M059J (cell line): Measurements from ENCODE around the gene MBD3L2. TPM values are rescaled to one million over a fixed set of nuclear protein-coding genes. Genes with fewer than 3 reads are reported as not detected.
"Not testable (repeated sequence)": the region's sequence is repeated elsewhere in the genome, so short reads cannot be mapped to it uniquely, and the experiment has no call there.

Experiments used
- DNase-seq: peaks from one replicate; pipeline ENCODE4 v3.0.0-alpha.2; 2012; ENCODE audit warnings: low read depth
- total RNA-seq: library from RNA; depleted of rRNA; stranded (reverse); fragments of >200 nt; shearing (Covaris generic); gene quantifications from 2 replicates; pipeline ENCODE4 v1.2.3, GENCODE V29; 2014

Gene MBD3L2
- total RNA-seq, 1 experiment from 2014 or later, result not detected

- DNase-seq, result not testable (repeated sequence)
Measured at GRCh38 chr19:7059977-7060376, 10.9 kb downstream of the MBD3L2 start.

- DNase-seq, result no peak
Measured at GRCh38 chr19:7063339-7063738, 14.2 kb downstream of the MBD3L2 start.

- no peak for DNase-seq
Measured at GRCh38 chr19:7063764-7064418, 14.8 kb downstream of the MBD3L2 start.

GRCh38 chr19:7067122-7067521, 18.0 kb downstream of the MBD3L2 start:
- not testable (repeated sequence) for DNase-seq

GRCh38 chr19:7067716-7068115, 18.6 kb downstream of the MBD3L2 start:
- no peak for DNase-seq

GRCh38 chr19:7068599-7068998, 19.5 kb downstream of the MBD3L2 start:
- DNase-seq, result no peak

GRCh38 chr19:7069042-7069903, 20.2 kb downstream of the MBD3L2 start, which contains the start of gene ZNF557:
Gene ZNF557, plus strand, starts transcription at chr19:7069703. Its CDS starts 5,372 bp downstream, at chr19:7075075.
- peak; percentile 94 for DNase-seq

- DNase-seq, result no peak
Measured at GRCh38 chr19:7069904-7070226, 20.7 kb downstream of the MBD3L2 start.

- DNase-seq, result no peak
Measured at GRCh38 chr19:7072541-7072940, 23.4 kb downstream of the MBD3L2 start.

- no peak for DNase-seq
Measured at GRCh38 chr19:7074705-7075282, 25.7 kb downstream of the MBD3L2 start.

GRCh38 chr19:7076151-7076550, 27.0 kb downstream of the MBD3L2 start:
- no peak for DNase-seq

- no peak for DNase-seq
Measured at GRCh38 chr19:7078008-7078407, 28.9 kb downstream of the MBD3L2 start.

- peak; percentile 27 for DNase-seq
Measured at GRCh38 chr19:7083076-7083956, 34.2 kb downstream of the MBD3L2 start.

- DNase-seq, result no peak
Measured at GRCh38 chr19:7088999-7089398, 39.9 kb downstream of the MBD3L2 start.

- no peak for DNase-seq
Measured at GRCh38 chr19:7098096-7098495, 49.0 kb downstream of the MBD3L2 start.

- peak; percentile 88 for DNase-seq
Measured at GRCh38 chr19:7098701-7099596, 49.8 kb downstream of the MBD3L2 start.

GRCh38 chr19:7099597-7099921, 50.4 kb downstream of the MBD3L2 start:
- DNase-seq, result no peak
